Activated CD4-positive, alpha-beta memory T cell treated with anti-CD3 and anti-CD28 coated beads, Interleukin-2, amount 10 ng/mL, durations not matched to agents 7 days and 5 days (primary cell): ENCODE measurements around the gene SBNO1. TPM values are rescaled to one million over a fixed set of nuclear protein-coding genes. Genes with fewer than 3 reads are reported as not detected.

ENCODE experiments used
- CTCF ChIA-PET: fragments of 350-600 bp; sonication (Branson Sonifier 250); formaldehyde crosslinking; loops from one replicate; lab custom pipeline; 2021; ENCODE audit warnings: antibody characterized with exemption, inconsistent platforms; lab: Charles Lee
- POLR2A ChIA-PET: fragments of 350-600 bp; sonication (Branson Sonifier 250); formaldehyde crosslinking; loops from one replicate; lab custom pipeline; 2021; ENCODE audit warnings: antibody characterized with exemption; lab: Charles Lee
- DNase-seq: peaks from one replicate; pipeline ENCODE4 v3.0.0-alpha.2; 2020
- H3K27ac Mint-ChIP-seq: one replicate; pipeline ENCODE4 v1.8.0; 2021; ENCODE audit warnings: mild to moderate bottlenecking, mixed read lengths
- H3K27me3 Mint-ChIP-seq: one replicate; pipeline ENCODE4 v1.8.0; 2021; ENCODE audit warnings: mixed read lengths
- H3K36me3 Mint-ChIP-seq: one replicate; pipeline ENCODE4 v1.8.0; 2021; ENCODE audit warnings: low read depth, mixed read lengths
- H3K4me1 Mint-ChIP-seq: one replicate; pipeline ENCODE4 v1.8.0; 2021; ENCODE audit warnings: mixed read lengths
- H3K4me3 Mint-ChIP-seq: one replicate; pipeline ENCODE4 v1.8.0; 2021; ENCODE audit warnings: mild to moderate bottlenecking, mixed read lengths
- H3K9me3 Mint-ChIP-seq: one replicate; pipeline ENCODE4 v1.8.0; 2021; ENCODE audit warnings: mixed read lengths
- total RNA-seq, 2 experiments: library from RNA; stranded (reverse); gene quantifications; one replicate each; pipeline ENCODE4 v1.2.3, GENCODE V29; 2021

Gene SBNO1
- total RNA-seq, 2 experiments from 2014 or later, result 40.1 to 40.2 TPM

DNA sequence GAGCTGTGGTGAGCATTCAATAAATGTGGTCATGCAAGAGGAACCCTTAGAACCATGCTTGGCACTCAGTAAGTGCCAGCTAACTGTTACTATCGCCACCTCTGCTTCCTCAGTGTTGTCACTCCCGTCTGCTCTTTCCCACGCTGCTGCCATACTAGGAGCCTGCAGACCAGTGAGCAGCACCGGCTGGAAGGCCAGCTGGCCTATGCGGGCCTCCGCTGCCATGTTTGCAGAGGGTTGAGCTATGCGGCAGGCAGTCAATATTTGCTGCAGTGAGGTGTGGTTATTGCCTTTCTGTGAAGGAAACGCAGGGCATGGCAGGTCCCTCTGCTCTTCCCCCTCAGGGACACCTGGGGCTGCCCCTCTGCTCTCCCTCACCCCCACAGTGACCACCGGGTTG is 32.3 kb upstream of the SBNO1 start:
- ChIA-PET POLR2A (interaction anchor here (1.4 to 1.5 kb wide), 2 partner anchors 31 to 52 kb away, joined by 3 read pairs; no protein-coding TSS in a partner anchor), CTCF (interaction anchor here (1.0 to 1.3 kb wide), 2 partner anchors 14 to 21 kb away, joined by 3 read pairs; no protein-coding TSS in a partner anchor)
- Mint-ChIP-seq H3K27ac (no peak overlapping the region), H3K4me1 (peaks cover 10% of the 10 kb centered on the region), H3K4me3 (no peak overlapping the region), H3K9me3 (no peaks in the 10 kb centered on the region), H3K36me3 (peaks cover 57% of the 10 kb centered on the region), H3K27me3 (no peaks in the 10 kb centered on the region)
- no peak for DNase-seq

GRCh38 chr12:123396543-123396942 is 31.9 kb upstream of the SBNO1 start:
- Mint-ChIP-seq H3K4me1 (peaks cover 14% of the 10 kb centered on the region), H3K4me3 (no peak overlapping the region), H3K36me3 (peaks cover 60% of the 10 kb centered on the region), H3K27ac (no peak overlapping the region), H3K27me3 (no peaks in the 10 kb centered on the region), H3K9me3 (no peaks in the 10 kb centered on the region)
- DNase-seq, result no peak
- ChIA-PET POLR2A (interaction anchor here (1.4 to 1.5 kb wide), 2 partner anchors 31 to 52 kb away, joined by 3 read pairs; no protein-coding TSS in a partner anchor), CTCF (interaction anchor here (1.0 kb wide), 1 partner anchor 14 kb away, joined by 3 read pairs; no protein-coding TSS in a partner anchor)

GRCh38 chr12:123395236-123395635 is 30.6 kb upstream of the SBNO1 start:
- no peak for DNase-seq
- Mint-ChIP-seq H3K27me3 (no peaks in the 10 kb centered on the region), H3K9me3 (no peaks in the 10 kb centered on the region), H3K4me3 (no peak overlapping the region), H3K36me3 (peaks cover 73% of the 10 kb centered on the region), H3K27ac (peak overlapping the region; percentile 4), H3K4me1 (peaks cover 27% of the 10 kb centered on the region)
- POLR2A ChIA-PET, result interaction anchor here (0.7 to 1.1 kb wide), 3 partner anchors 9 to 63 kb away, joined by 3 to 6 read pairs (median 4); partner anchors contain the start of genes KMT5A and SNRNP35
- CTCF ChIA-PET, result no interaction called here

DNA sequence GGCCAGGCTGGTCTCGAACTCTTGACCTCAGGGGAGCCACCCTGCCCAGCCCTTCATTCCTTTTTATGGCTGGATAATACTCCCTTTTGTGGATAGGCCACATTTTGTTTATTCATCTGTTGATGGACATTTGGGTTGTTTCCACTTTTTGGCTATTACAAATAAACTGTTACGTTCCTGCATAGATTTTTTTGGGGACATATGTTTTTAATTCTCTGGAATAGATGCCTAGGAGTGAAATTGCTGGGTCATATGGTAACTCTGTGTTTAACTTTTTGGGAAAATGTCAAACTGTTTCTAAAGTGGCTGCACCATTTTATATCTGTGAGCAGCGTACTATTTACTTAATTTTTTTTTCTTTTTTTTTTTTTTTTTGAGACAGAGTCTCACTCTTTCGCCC is 29.1 kb upstream of the SBNO1 start:
- POLR2A ChIA-PET, result interaction anchor here (3.6 kb wide), 1 partner anchor 29 kb away, joined by 26 read pairs; the partner anchor contains the start of gene SBNO1
- peaks cover 71% of the 10 kb centered on the region for H3K36me3 Mint-ChIP-seq
- CTCF ChIA-PET, result no interaction called here

GRCh38 chr12:123391546-123392343 is 27.1 kb upstream of the SBNO1 start:
- Mint-ChIP-seq H3K9me3 (no peaks in the 10 kb centered on the region), H3K36me3 (peaks cover 72% of the 10 kb centered on the region), H3K27me3 (no peaks in the 10 kb centered on the region), H3K4me1 (peaks cover 46% of the 10 kb centered on the region), H3K27ac (peak overlapping the region; percentile 70), H3K4me3 (peak overlapping the region; percentile 65)
- CTCF ChIA-PET, result interaction anchor here (1.1 to 1.2 kb wide), 2 partner anchors 26 to 37 kb away, joined by 3 to 5 read pairs; no protein-coding TSS in a partner anchor
- DNase-seq, result no peak
- POLR2A ChIA-PET, result interaction anchor here (0.7 to 3.6 kb wide), 10 partner anchors 8 to 211 kb away, joined by 3 to 26 read pairs (median 5); partner anchors contain the start of genes KMT5A, SBNO1 and SNRNP35

More for the DNA sequence above, 29.1 kb upstream of the SBNO1 start:
- Mint-ChIP-seq H3K27me3 (no peaks in the 10 kb centered on the region), H3K27ac (no peak overlapping the region), H3K4me3 (no peak overlapping the region), H3K4me1 (peaks cover 30% of the 10 kb centered on the region), H3K9me3 (no peaks in the 10 kb centered on the region)
- DNase-seq, result no peak

DNA sequence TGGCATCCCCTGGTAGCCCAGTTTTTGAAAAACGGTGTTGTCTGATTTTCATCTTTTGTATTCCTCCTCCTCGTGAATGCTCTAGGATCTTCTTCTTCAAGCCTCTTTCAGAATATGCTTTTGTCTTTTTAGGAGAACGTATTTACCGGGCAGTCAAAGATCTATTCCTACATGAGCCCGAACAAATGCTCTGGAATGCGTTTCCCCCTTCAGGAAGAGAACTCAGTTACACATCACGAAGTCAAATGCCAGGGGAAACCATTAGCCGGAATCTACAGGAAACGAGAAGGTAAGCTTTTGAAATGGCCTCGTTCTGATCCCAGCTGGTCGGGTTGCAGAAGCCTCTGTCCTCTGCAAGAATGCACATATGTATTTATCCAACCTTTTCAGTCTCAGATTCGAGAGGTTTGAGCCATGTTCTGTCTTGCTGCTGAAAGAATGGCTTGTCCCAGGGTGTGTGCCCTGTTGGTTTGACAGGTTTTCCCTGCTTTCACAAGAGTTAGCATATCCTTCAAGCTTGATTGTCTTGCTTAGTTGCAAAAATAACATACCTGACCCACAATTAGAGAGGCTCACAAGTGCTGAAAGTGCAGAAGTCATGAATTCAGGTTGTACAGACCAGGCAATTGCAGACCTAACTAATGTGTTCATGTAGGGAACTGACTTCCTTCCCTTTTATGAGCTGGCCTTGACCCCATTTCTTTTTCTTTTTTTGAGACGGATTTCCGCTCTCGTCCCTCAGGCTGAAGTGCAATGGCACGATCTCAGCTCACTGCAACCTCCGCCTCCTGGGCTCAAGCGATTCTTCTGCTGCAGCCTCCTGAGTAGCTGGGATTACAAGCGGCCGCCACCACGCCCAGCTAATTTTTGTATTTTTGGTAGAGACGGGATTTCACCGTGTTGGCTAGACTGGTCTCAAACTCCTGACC is 26.1 kb upstream of the SBNO1 start:
- POLR2A ChIA-PET, result interaction anchor here (0.7 to 3.6 kb wide), 11 partner anchors 7 to 212 kb away, joined by 3 to 26 read pairs (median 4); partner anchors contain the start of genes KMT5A, SBNO1 and SNRNP35
- Mint-ChIP-seq H3K4me3 (peak overlapping the region; percentile 65), H3K9me3 (no peaks in the 10 kb centered on the region), H3K36me3 (peaks cover 62% of the 10 kb centered on the region), H3K4me1 (peaks cover 52% of the 10 kb centered on the region), H3K27ac (peak overlapping the region; percentile 70), H3K27me3 (no peaks in the 10 kb centered on the region)
- DNase-seq, result peak; percentile 18
- CTCF ChIA-PET, result interaction anchor here (0.5 to 1.2 kb wide), 4 partner anchors 25 to 193 kb away, joined by 3 to 5 read pairs (median 4); no protein-coding TSS in a partner anchor

DNA sequence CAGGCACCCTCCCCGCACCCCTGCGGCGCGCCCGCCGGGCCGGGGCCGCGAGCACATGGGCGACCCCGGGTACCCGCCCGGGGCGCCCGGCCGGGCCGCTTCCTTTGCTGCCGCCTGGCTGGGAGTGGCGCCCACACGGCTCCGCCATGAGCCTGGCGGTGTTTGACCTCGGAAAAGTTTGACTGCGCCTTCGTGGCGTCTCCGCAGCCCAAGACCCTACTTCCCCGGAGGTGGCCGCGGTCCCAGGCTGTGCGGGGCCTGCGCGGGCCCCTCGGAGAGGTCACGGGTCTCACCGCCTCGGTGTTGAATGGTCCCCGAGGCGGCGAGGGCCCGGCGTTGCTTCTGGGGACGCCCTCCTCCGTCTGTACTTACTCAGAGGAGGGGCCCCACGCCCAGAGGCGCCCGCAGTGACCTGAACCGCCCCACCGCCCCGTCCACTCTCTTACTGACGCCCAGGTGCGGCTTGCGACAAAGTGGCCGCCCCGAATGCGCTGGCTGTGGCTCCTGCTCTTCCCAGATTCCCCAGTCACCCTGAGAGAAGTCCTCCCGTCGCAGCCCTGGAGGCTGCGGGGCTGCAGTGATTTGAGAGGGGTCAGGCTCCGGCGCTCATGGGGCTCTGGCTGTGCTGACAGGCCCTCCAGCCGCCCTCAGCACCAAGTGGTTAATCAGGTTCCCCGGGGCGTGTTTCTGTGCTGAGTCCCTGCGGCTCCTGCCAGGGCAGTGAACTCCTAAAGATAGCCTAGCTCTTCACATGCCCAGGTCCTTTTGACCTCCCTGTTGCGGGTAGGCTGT is 25.1 kb upstream of the SBNO1 start:
- Mint-ChIP-seq H3K4me1 (peaks cover 53% of the 10 kb centered on the region), H3K27me3 (no peaks in the 10 kb centered on the region), H3K9me3 (no peaks in the 10 kb centered on the region), H3K36me3 (peaks cover 54% of the 10 kb centered on the region), H3K27ac (peak overlapping the region; percentile 70), H3K4me3 (peak overlapping the region; percentile 65)
- ChIA-PET POLR2A (interaction anchor here (1.0 to 3.6 kb wide), 4 partner anchors 12 to 70 kb away, joined by 3 to 26 read pairs (median 6); partner anchors contain the start of gene SBNO1), CTCF (interaction anchor here (0.5 to 1.0 kb wide), 2 partner anchors 60 to 194 kb away, joined by 4 read pairs; no protein-coding TSS in a partner anchor)
- peak; percentile 40 for DNase-seq

GRCh38 chr12:123388951-123389559 is 24.4 kb upstream of the SBNO1 start:
- ChIA-PET CTCF (interaction anchor here (1.2 kb wide), 1 partner anchor 24 kb away, joined by 3 read pairs; no protein-coding TSS in a partner anchor), POLR2A (interaction anchor here (0.5 to 3.4 kb wide), 5 partner anchors 25 to 213 kb away, joined by 3 to 32 read pairs (median 10); partner anchors contain the start of genes DDX55, RILPL2, SBNO1 and SNRNP35)
- no peaks in the 10 kb centered on the region for H3K9me3 Mint-ChIP-seq
- no peak overlapping the region for H3K4me3 Mint-ChIP-seq
- H3K27ac Mint-ChIP-seq, result no peak overlapping the region
- H3K27me3 Mint-ChIP-seq, result no peaks in the 10 kb centered on the region
- H3K36me3 Mint-ChIP-seq, result peaks cover 50% of the 10 kb centered on the region
- peaks cover 51% of the 10 kb centered on the region for H3K4me1 Mint-ChIP-seq
- no peak for DNase-seq

GRCh38 chr12:123388177-123388950 is 23.7 kb upstream of the SBNO1 start:
- peaks cover 49% of the 10 kb centered on the region for H3K36me3 Mint-ChIP-seq
- H3K4me1 Mint-ChIP-seq, result peaks cover 54% of the 10 kb centered on the region
- ChIA-PET CTCF (interaction anchor here (0.7 to 1.2 kb wide), 3 partner anchors 23 to 156 kb away, joined by 3 to 4 read pairs (median 3); partner anchors contain the start of genes MPHOSPH9 and MTRFR), POLR2A (interaction anchor here (0.5 to 3.4 kb wide), 10 partner anchors 24 to 214 kb away, joined by 3 to 32 read pairs (median 5); partner anchors contain the start of genes DDX55, MPHOSPH9, MTRFR and RILPL2)
- no peaks in the 10 kb centered on the region for H3K27me3 Mint-ChIP-seq
- peak overlapping the region; percentile 91 for H3K27ac Mint-ChIP-seq
- H3K9me3 Mint-ChIP-seq, result no peaks in the 10 kb centered on the region
- DNase-seq, result peak; percentile 80
- H3K4me3 Mint-ChIP-seq, result peak overlapping the region; percentile 78

- peaks cover 44% of the 10 kb centered on the region for H3K36me3 Mint-ChIP-seq
- peak overlapping the region; percentile 91 for H3K27ac Mint-ChIP-seq
- H3K27me3 Mint-ChIP-seq, result no peaks in the 10 kb centered on the region
- ChIA-PET POLR2A (interaction anchor here (0.6 to 3.4 kb wide), 11 partner anchors 23 to 215 kb away, joined by 3 to 32 read pairs (median 5); partner anchors contain the start of genes DDX55, MPHOSPH9, MTRFR and RILPL2), CTCF (interaction anchor here (0.7 to 4.7 kb wide), 4 partner anchors 21 to 155 kb away, joined by 3 to 49 read pairs (median 4); partner anchors contain the start of genes MPHOSPH9, MTRFR and SBNO1)
- peak; percentile 22 for DNase-seq
- H3K9me3 Mint-ChIP-seq, result no peaks in the 10 kb centered on the region
- peak overlapping the region; percentile 78 for H3K4me3 Mint-ChIP-seq
- H3K4me1 Mint-ChIP-seq, result peaks cover 54% of the 10 kb centered on the region
Measured at GRCh38 chr12:123387508-123388176, 23.0 kb upstream of the SBNO1 start.
